Left cardiac atrium (tissue), 4 donors: ENCODE measurements around the gene TBC1D7. TPM values are rescaled to one million over a fixed set of nuclear protein-coding genes. Genes with fewer than 3 reads are reported as not detected.

Experiments used
- ATAC-seq, 2 donors: fragments of 200-7000 bp; cut with Tn5 transposase; one replicate each; pipeline ENCODE4 v1.9.1; 2020; ENCODE audit warnings: mild to moderate bottlenecking in 2 of 2, moderate library complexity in 2 of 2
- DNase-seq: peaks from one replicate; pipeline ENCODE4 v3.0.0-alpha.2; 2020
- intact Hi-C, 2 donors: fragments of 100-400 bp; cut with DNase I; formaldehyde crosslinking; loops; one replicate each; pipeline versions ENCODE4 v1.14.1 to v1.15.1; 2022 to 2023
- long read RNA-seq: library from polyadenylated mRNA; unstranded; transcript quantifications from one replicate; pipeline ENCODE4 v2.0.0, GENCODE V29; 2021
- total RNA-seq, 2 donors: library from RNA; stranded (reverse); fragmentation: NEBNext Ultra II Directional; extraction: Animal tissue kit (Norgen Biotek cat#: 25700); gene quantifications; one replicate each; pipeline ENCODE4 v1.2.1, GENCODE V29; 2021
- donor health status: DM: no; HTN: yes; CAD: no.
- donor health status: DM: no; HTN: yes; CAD: no; lungs with severe emphysema.
- donor health status: DM: yes; HTN: yes; CAD: no.
- donor health status: Dilated cardiomyopathy.

TBC1D7 gene
- 10 to 100 TPM; 21.6 to 36.3 TPM for total RNA-seq
- long read RNA-seq, transcript TBC1D7-202 (8 exons, 1,116 nt): major isoform, 6 of 217 reads
- long read RNA-seq, partial matches to known transcripts: 0 of 217 reads
- long read RNA-seq, other reads (novel, unspliced or antisense): 206 of 217 reads

GRCh38 chr6:13328076-13328874 is at the start of gene TBC1D7:
TBC1D7 (minus strand) TSS chr6:13328537; CDS start chr6:13326898, 1,639 bp downstream.
- intact Hi-C loops: no loop called here
- DNase-seq: peak; percentile 90
- peak; percentile 98 for ATAC-seq

- intact Hi-C loops: no loop called here
- ATAC-seq (no peak), DNase-seq (no peak)
Measured at GRCh38 chr6:13377054-13377758, 48.9 kb upstream of the TBC1D7 start.

GRCh38 chr6:13375360-13375878 is 47.1 kb upstream of the TBC1D7 start:
- DNase-seq (no peak), ATAC-seq (no peak)
- intact Hi-C loops: no loop called here

GRCh38 chr6:13373919-13374318 is 45.6 kb upstream of the TBC1D7 start:
- intact Hi-C loops: no loop called here
- no peak for DNase-seq
- ATAC-seq: no peak

- peak in 1 of 2 donors; percentile 41 for ATAC-seq
- intact Hi-C loops: no loop called here
- DNase-seq: no peak
Measured at GRCh38 chr6:13373488-13373886, 45.1 kb upstream of the TBC1D7 start.

GRCh38 chr6:13372688-13373487 is 44.6 kb upstream of the TBC1D7 start:
- intact Hi-C loops: no loop called here
- ATAC-seq (no peak), DNase-seq (no peak)

GRCh38 chr6:13372076-13372475 is 43.7 kb upstream of the TBC1D7 start:
- no peak for ATAC-seq
- intact Hi-C loops: no loop called here
- no peak for DNase-seq

- no peak for DNase-seq
- intact Hi-C loops: no loop called here
- ATAC-seq: peak; percentile 52 to 74
Measured at GRCh38 chr6:13371421-13372072, 43.2 kb upstream of the TBC1D7 start.

- intact Hi-C loops: no loop called here
- no peak for DNase-seq
- no peak for ATAC-seq
Measured at GRCh38 chr6:13370623-13371022, 42.3 kb upstream of the TBC1D7 start.

GRCh38 chr6:13369591-13369990 is 41.3 kb upstream of the TBC1D7 start:
- ATAC-seq (no peak), DNase-seq (no peak)
- intact Hi-C loops: no loop called here

GRCh38 chr6:13368731-13369115 is 40.4 kb upstream of the TBC1D7 start:
- no peak for DNase-seq
- ATAC-seq: no peak
- intact Hi-C loops: no loop called here

- ATAC-seq (peak; percentile 44 to 46), DNase-seq (no peak)
- intact Hi-C loops: no loop called here
Measured at GRCh38 chr6:13368079-13368730, 39.9 kb upstream of the TBC1D7 start.

- intact Hi-C loops: no loop called here
- no peak for ATAC-seq
- no peak for DNase-seq
Measured at GRCh38 chr6:13367396-13367795, 39.1 kb upstream of the TBC1D7 start.

- intact Hi-C loops: no loop called here
- ATAC-seq: no peak
- DNase-seq: no peak
Measured at GRCh38 chr6:13365320-13365719, 37.0 kb upstream of the TBC1D7 start.

- intact Hi-C loops: no loop called here
- no peak for ATAC-seq
Measured at GRCh38 chr6:13364842-13365241, 36.5 kb upstream of the TBC1D7 start.

GRCh38 chr6:13362412-13362811 is 34.1 kb upstream of the TBC1D7 start:
- intact Hi-C loops: no loop called here
- DNase-seq: no peak
- ATAC-seq: peak; percentile 5 to 38

More at GRCh38 chr6:13364842-13365241, 36.5 kb upstream of the TBC1D7 start:
- no peak for DNase-seq

GRCh38 chr6:13360671-13361540 is 32.6 kb upstream of the TBC1D7 start:
- ATAC-seq: peak; percentile 86 to 87
- peak; percentile 63 for DNase-seq
- intact Hi-C loops: no loop called here
